Gastrocnemius medialis (tissue), 4 donors: ENCODE results near the gene UGDH. TPM values are rescaled to one million over a fixed set of nuclear protein-coding genes. Genes with fewer than 3 reads are reported as not detected.
"Not testable (repeated sequence)": the region's sequence is repeated elsewhere in the genome, so short reads cannot be mapped to it uniquely, and the experiment has no call there.

Experiments
- ATAC-seq, 2 donors: fragments of 150-250 bp; one replicate each; pipeline ENCODE4 v1.9.1; 2016
- DNase-seq, 2 donors: peaks; one replicate each; pipeline ENCODE4 v3.0.0-alpha.2; 2019
- H3K27ac ChIP-seq, 4 donors: fragments of 200-600 bp; sonication (generic); 1 replicate in 1 of 4; 2 replicates in 3 of 4; pipeline ENCODE4 v1.5.1; 2016 to 2018; ENCODE audit warnings: mild to moderate bottlenecking in 2 of 4, moderate library complexity in 1 of 4
- H3K27me3 ChIP-seq, 3 donors: fragments of 200-600 bp; sonication (generic) in 2 of 3; 1 replicate in 1 of 3; 2 replicates in 2 of 3; pipeline versions ENCODE4 v1.5.1 to v1.6.0; 2016 to 2019; ENCODE audit warnings: mild to moderate bottlenecking in 1 of 3, moderate library complexity in 1 of 3
- H3K36me3 ChIP-seq, 2 donors: fragments of 200-600 bp; sonication (generic) in 1 of 2; one replicate each; pipeline ENCODE4 v1.5.1; 2017 to 2018
- H3K4me1 ChIP-seq, 2 donors: fragments of 200-600 bp; sonication (generic) in 1 of 2; one replicate each; pipeline ENCODE4 v1.5.1; 2016 to 2017; ENCODE audit warnings: mild to moderate bottlenecking in 2 of 2
- H3K4me3 ChIP-seq, 4 donors: fragments of 200-600 bp; sonication (generic) in 3 of 4; 1 replicate in 1 of 4; 2 replicates in 3 of 4; pipeline ENCODE4 v1.5.1; 2016 to 2019; ENCODE audit warnings: mild to moderate bottlenecking in 2 of 4
- H3K9me3 ChIP-seq, 3 donors: fragments of 200-600 bp; sonication (generic) in 2 of 3; 1 replicate in 1 of 3; 2 replicates in 2 of 3; pipeline ENCODE4 v1.5.1; 2016 to 2019
- POLR2A ChIP-seq, 2 donors: fragments of 450-650 bp; IDR thresholded peaks; one replicate each; pipeline ENCODE4 v1.6.1; 2017; ENCODE audit warnings: antibody characterized with exemption in 2 of 2, mild to moderate bottlenecking in 2 of 2, moderate library complexity in 2 of 2
- in situ Hi-C, 4 donors: fragments of 200-750 bp; cut with MboI; loops; one replicate each; pipeline versions ENCODE4 v1.15.0 to v1.8.0; 2017; ENCODE audit warnings: low sequenced_read_pairs in 4 of 4
- intact Hi-C: fragments of 100-400 bp; cut with DNase I; formaldehyde crosslinking; loops from one replicate; pipeline ENCODE4 v1.15.1; 2023; ENCODE audit warnings: low total_unique reads
- total RNA-seq, 4 donors: library from RNA; depleted of rRNA; stranded (reverse); fragments of >200 nt; gene quantifications; one replicate each; pipeline versions ENCODE4 v1.1.0 to v1.2.3, GENCODE V29; 2016
- TF ChIP-seq, protein P1 (sequence below), 5 experiments: fragments of 450-650 bp in 3 of 5; fragments of 200-600 bp in 2 of 5; sonication (generic) in 2 of 5; IDR thresholded peaks in 4 of 5; conservative IDR thresholded peaks in 1 of 5; 1 replicate in 4 of 5; 2 replicates in 1 of 5; pipeline ENCODE4 v1.5.1; 2016 to 2019; ENCODE audit warnings: antibody characterized with exemption in 5 of 5, mild to moderate bottlenecking in 3 of 5, moderate library complexity in 3 of 5

The UGDH gene
- total RNA-seq, 4 donors from 2014 or later: 6.1 to 12.7 (median 8.8) TPM

DNA sequence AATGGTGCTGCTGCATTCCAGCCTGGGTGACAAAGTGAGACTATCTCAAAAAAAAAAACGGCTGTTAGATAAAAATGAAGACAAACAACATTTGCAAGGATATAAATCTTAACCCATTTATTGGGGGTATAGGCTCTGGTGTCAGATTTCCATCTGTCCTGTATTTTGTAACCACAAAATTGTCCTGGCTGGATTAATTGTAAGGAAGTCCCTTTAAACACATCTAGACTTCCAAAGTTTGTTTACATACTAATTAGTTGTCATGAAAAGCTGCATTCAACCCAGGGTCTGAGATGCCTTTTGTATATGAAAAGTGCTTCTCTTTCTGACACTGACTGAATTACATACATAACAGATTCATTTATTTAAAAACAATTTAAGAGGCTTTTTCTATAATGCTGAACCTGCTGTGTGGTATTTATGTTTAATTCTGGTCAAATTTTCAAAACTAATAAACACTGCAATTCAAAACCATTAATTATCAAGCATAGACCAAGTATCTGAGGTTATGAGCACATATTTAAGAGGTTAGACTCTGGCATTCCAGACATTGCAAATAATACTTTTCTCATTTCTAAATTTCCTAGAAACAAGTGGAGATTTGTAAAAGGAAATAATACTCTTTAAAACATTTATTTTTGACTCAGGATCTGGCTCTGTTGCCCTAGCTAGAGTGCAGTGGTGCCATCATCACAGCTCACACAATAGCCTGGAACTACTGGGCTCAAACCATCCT lies 17.5 kb upstream of the UGDH start:
- no peaks in the 10 kb centered on the region for H3K9me3 ChIP-seq
- in situ Hi-C loops: no loop called here

DNA sequence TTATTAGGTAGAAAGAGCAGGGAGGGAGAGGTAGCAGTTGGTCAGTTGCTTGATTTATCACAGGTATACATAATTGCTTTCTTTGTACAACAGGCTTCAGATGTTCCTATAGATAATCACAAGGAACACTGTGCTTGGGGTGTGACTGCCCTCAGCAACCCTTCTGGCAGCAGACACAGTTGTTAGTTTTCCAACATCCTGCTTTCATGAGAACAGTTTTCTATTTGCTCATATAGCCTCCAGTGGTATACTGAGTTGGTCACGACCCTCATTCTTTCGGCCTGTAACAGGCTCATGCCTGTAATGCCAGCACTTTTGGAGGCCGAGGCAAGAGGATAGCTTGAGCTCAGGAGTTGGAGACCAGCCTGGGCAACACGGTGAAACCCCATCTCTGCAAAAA lies 16.8 kb upstream of the UGDH start:
- in situ Hi-C loops, H3K36me3 ChIP-seq, H3K27me3 ChIP-seq, intact Hi-C loops, ATAC-seq, H3K27ac ChIP-seq, H3K4me3 ChIP-seq, H3K4me1 ChIP-seq, H3K9me3 ChIP-seq, DNase-seq: not testable (repeated sequence)

More for the DNA sequence above, 17.5 kb upstream of the UGDH start:
- ATAC-seq: no peak
- no peak for DNase-seq
- Histone ChIP-seq H3K4me1 (no peaks in the 10 kb centered on the region), H3K36me3 (no peaks in the 10 kb centered on the region), H3K27ac (no peak overlapping the region), H3K27me3 (no peaks in the 10 kb centered on the region), H3K4me3 (no peak overlapping the region)
- intact Hi-C loops: no loop called here
- TF ChIP-seq, protein P1, sequence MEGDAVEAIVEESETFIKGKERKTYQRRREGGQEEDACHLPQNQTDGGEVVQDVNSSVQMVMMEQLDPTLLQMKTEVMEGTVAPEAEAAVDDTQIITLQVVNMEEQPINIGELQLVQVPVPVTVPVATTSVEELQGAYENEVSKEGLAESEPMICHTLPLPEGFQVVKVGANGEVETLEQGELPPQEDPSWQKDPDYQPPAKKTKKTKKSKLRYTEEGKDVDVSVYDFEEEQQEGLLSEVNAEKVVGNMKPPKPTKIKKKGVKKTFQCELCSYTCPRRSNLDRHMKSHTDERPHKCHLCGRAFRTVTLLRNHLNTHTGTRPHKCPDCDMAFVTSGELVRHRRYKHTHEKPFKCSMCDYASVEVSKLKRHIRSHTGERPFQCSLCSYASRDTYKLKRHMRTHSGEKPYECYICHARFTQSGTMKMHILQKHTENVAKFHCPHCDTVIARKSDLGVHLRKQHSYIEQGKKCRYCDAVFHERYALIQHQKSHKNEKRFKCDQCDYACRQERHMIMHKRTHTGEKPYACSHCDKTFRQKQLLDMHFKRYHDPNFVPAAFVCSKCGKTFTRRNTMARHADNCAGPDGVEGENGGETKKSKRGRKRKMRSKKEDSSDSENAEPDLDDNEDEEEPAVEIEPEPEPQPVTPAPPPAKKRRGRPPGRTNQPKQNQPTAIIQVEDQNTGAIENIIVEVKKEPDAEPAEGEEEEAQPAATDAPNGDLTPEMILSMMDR (IDR thresholded peaks at IDR 0.05 in 4 of 5, conservative IDR thresholded peaks at IDR 0.05 in 1 of 5): no peak
- no peak for TF ChIP-seq POLR2A (IDR thresholded peaks at IDR 0.05)

DNA sequence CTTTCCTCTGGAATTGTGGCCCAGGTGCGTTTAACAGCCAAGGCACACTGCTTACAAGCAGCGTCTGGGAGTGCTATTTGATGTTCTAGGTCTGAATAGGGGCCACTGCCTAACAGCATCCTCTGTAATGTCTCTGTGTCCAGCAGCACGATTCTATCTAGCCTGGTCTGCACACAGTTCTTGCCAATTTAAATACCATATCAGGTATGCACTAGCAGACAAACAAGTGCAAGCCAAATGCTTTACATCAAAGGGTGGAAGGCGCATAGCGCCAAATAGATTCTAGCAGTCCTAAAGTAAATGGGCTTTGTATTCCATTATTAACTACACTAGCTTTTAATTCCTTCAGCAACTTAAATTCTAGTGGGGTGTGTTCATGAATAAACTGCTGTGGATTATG lies 15.8 kb upstream of the UGDH start:
- in situ Hi-C loops (no loop called here), intact Hi-C loops (no loop called here)
- Histone ChIP-seq H3K9me3 (no peaks in the 10 kb centered on the region), H3K4me3 (no peak overlapping the region), H3K4me1 (no peaks in the 10 kb centered on the region), H3K27ac (no peak overlapping the region), H3K36me3 (no peaks in the 10 kb centered on the region), H3K27me3 (no peaks in the 10 kb centered on the region)
- ATAC-seq: no peak
- DNase-seq: no peak
- TF ChIP-seq, protein P1 (IDR thresholded peaks at IDR 0.05 in 4 of 5, conservative IDR thresholded peaks at IDR 0.05 in 1 of 5): no peak
- no peak for TF ChIP-seq POLR2A (IDR thresholded peaks at IDR 0.05)

DNA sequence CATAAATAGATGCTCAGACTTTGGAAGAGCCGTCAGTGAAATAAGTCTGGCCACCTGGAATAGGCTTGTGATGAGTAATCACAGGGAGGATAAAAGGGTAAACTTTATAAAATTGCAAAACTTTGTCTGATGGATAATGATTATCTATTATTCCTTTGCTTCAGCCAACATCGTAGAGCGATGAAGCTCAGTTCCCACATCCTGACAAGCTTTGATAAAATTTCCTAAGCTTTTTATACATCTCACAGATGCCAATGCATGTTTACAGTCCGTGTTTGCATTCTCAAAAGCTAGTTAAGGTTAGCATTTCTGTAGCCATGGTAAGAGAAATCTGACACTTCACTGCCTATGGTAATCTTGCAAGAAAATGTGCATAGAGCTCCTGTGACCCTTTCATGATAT lies 15.4 kb upstream of the UGDH start:
- no peak for ATAC-seq
- no peak overlapping the region for H3K27ac ChIP-seq

DNA sequence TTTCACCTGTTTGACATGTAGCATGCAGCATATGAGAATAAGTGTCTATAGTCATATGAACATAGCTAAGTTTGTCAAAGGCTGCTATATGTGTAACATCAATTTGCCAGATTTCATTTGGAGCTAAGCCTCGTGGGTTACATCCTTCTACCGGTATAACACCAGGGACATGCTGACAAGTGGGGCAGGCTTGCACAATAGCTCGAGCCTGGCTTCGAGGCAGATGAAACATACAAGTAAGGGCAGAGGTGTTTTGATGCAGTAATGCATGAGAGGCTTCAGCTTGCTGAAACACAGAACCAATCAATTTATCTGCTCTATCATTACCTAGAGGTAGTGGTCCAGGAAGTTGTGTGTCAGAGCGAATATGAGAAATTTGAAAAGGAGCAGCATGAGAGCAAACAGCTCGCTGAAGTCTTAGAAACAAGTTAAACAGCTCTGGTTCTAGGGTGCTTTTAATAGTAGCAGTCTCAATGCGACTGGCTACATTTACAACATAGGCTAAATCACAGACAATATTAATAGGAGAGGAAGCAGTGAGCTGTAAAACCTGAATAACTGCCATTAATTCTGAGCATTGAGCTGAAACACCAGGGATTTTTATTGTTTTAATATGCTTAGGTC lies 14.9 kb upstream of the UGDH start:
- no peaks in the 10 kb centered on the region for H3K36me3 ChIP-seq
- H3K4me3 ChIP-seq: no peak overlapping the region
- intact Hi-C loops: no loop called here
- no peak overlapping the region for H3K27ac ChIP-seq
- ATAC-seq (no peak), DNase-seq (no peak)
- no peaks in the 10 kb centered on the region for H3K27me3 ChIP-seq
- in situ Hi-C loops: no loop called here
- no peaks in the 10 kb centered on the region for H3K9me3 ChIP-seq
- TF ChIP-seq, protein P1 (IDR thresholded peaks at IDR 0.05 in 4 of 5, conservative IDR thresholded peaks at IDR 0.05 in 1 of 5): no peak
- TF ChIP-seq POLR2A (IDR thresholded peaks at IDR 0.05): no peak
- no peaks in the 10 kb centered on the region for H3K4me1 ChIP-seq

More for the DNA sequence above, 15.4 kb upstream of the UGDH start:
- no peak for DNase-seq
- Histone ChIP-seq H3K9me3 (no peaks in the 10 kb centered on the region), H3K4me1 (no peaks in the 10 kb centered on the region), H3K36me3 (no peaks in the 10 kb centered on the region), H3K4me3 (no peak overlapping the region), H3K27me3 (no peaks in the 10 kb centered on the region)
- intact Hi-C loops: no loop called here
- in situ Hi-C loops: no loop called here
- TF ChIP-seq POLR2A (IDR thresholded peaks at IDR 0.05): no peak
- TF ChIP-seq, protein P1 (IDR thresholded peaks at IDR 0.05 in 4 of 5, conservative IDR thresholded peaks at IDR 0.05 in 1 of 5): no peak
